ENCODE results near the gene VAPB.

DNA sequence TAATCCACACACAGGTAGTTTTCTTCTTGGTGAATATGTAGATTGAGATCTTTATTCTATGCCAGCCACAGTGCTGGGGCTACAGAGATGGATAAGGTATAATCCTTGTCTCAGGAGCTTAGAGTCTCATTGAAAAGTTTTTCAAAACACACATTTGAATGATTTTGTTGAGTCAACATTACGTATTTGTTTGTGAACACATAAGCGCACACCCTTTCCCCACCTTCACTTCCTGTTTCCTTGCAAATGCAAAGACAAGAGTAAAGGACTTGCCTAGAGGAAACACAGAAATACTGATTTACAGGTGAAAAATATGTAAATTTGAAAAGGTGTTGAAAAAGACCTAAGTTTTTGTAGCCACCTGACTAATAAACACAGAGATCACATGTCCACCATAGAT is 27.8 kb downstream of the VAPB start:
- TF ChIP-seq POLR2A (IDR thresholded peaks at IDR 0.05; ENCODE audit: low read length) (no peak), GATA1 (IDR thresholded peaks at IDR 0.05; ENCODE audit: low read depth, low read length) (no peak)

Data from erythroblast (primary cell).